Fibroblast of pulmonary artery (primary cell): Measurements from ENCODE around the gene KRTAP10-2.

Experiments
- DNase-seq: peaks from one replicate; pipeline ENCODE4 v3.0.0-alpha.2; 2010; ENCODE audit warnings: low read depth
- H3K4me3 ChIP-seq: replicated peaks from 2 replicates; pipeline ENCODE4 v1.5.1; 2011; ENCODE audit warnings: low read depth, mild to moderate bottlenecking, control low read depth, low read length, moderate library complexity
- CTCF ChIP-seq: IDR thresholded peaks from 2 replicates; pipeline ENCODE4 v1.5.1; 2011; ENCODE audit warnings: mild to moderate bottlenecking, control low read depth, low read length, inconsistent platforms; ENCODE audit errors: missing control alignments

The KRTAP10-2 gene

GRCh38 chr21:44524414-44525371 lies 26.6 kb downstream of the KRTAP10-2 start:
- DNase-seq = no peak
- no peak for TF ChIP-seq CTCF
- H3K4me3 ChIP-seq = no peak overlapping the region

GRCh38 chr21:44523567-44524413 lies 27.5 kb downstream of the KRTAP10-2 start:
- no peak overlapping the region for H3K4me3 ChIP-seq
- TF ChIP-seq CTCF = no peak
- no peak for DNase-seq

- H3K4me3 ChIP-seq = no peak overlapping the region
- TF ChIP-seq CTCF = no peak
- no peak for DNase-seq
These were observed 28.5 kb downstream of the KRTAP10-2 start for GRCh38 chr21:44522753-44523204.

GRCh38 chr21:44521928-44522752 lies 29.2 kb downstream of the KRTAP10-2 start:
- no peak overlapping the region for H3K4me3 ChIP-seq
- no peak for DNase-seq
- no peak for TF ChIP-seq CTCF

- no peak for TF ChIP-seq CTCF
- no peak for DNase-seq
- H3K4me3 ChIP-seq = no peak overlapping the region
These were observed 29.9 kb downstream of the KRTAP10-2 start for GRCh38 chr21:44521301-44521927.
